CD4-positive, alpha-beta T cell treated with Interleukin-21 for 1 hour (primary cell): ENCODE results near the gene CLPX.
"Not testable (repeated sequence)": the region's sequence is repeated elsewhere in the genome, so short reads cannot be mapped to it uniquely, and the experiment has no call there.

Source experiments
- DNase-seq: peaks from one replicate; pipeline ENCODE4 v3.0.0-alpha.2; 2020

CLPX gene

GRCh38 chr15:65184868-65185717 is at the start of gene CLPX:
TSS of gene CLPX (minus strand) at chr15:65185342. CDS start at chr15:65185153, 189 bp downstream.
- DNase-seq, result peak; percentile 95

DNA sequence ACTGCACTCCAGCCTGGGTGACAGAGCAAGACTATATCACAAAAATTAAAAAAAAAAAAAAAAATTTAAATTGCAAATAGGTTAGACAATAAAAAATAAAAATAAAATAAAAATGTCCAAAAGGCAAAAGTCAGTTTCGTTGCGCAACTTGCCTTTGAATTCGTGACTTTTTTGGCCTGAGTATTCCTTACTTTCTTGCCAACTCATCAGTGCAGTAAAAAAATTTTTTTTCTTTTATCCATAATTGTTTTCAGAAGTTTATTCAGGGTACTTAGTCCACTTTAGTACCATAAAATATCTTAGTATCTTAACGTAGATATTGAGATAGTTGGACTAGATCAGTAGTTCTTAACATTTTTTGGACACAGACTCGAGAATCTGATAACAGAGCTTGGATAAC is 48.6 kb upstream of the CLPX start:
- DNase-seq, result no peak

DNA sequence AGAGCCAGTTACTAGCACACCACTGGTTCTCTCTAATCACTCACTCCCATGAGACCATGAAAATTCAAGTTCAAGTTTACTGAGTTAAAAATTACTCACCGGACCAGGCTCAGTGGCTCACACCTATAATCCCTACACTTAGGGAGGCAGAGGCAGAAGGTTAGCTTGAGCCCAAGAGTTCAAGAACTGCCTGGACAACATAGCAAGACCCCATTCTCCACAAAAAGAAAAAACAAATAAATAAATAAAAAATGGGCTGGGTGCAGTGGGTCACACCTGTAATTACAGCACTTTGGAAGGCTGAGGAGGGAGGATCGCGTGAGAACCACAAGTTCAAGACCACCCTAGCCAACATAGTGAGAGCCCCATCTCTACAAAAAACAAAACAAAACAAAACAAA is 47.4 kb upstream of the CLPX start:
- no peak for DNase-seq

DNA sequence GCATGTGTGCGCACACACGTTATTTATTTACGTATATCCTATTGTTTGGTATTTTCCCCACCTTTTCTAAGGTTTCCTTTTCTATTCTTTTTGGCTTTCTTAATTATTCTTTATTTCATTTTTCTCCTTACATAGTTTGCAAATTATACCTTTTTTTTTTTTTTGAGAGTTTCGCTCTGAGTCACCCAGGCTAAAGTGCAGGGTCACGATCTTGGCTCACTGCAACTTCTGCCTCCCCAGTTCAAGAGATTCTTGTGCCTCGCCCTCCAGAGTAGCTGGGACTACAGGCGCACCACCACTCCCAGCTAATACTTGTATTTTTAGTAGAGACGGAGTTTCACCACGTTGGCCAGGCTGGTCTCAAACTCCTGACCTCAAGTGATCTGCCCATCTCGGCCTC is 46.2 kb upstream of the CLPX start:
- no peak for DNase-seq

DNA sequence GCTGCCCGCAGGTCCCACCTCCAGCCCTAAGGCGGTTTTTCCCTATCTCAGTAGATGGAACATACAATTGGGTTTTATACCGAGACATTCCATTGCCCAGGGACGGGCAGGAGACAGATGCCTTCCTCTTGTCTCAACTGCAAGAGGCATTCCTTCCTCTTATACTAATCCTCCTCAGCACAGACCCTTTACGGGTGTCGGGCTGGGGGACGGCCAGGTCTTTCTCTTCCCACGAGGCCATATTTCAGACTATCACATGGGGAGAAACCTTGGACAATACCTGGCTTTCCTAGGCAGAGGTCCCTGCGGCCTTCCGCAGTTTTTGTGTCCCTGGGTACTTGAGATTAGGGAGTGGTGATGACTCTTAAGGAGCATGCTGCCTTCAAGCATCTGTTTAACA is 41.8 kb upstream of the CLPX start:
- DNase-seq, result not testable (repeated sequence)

DNA sequence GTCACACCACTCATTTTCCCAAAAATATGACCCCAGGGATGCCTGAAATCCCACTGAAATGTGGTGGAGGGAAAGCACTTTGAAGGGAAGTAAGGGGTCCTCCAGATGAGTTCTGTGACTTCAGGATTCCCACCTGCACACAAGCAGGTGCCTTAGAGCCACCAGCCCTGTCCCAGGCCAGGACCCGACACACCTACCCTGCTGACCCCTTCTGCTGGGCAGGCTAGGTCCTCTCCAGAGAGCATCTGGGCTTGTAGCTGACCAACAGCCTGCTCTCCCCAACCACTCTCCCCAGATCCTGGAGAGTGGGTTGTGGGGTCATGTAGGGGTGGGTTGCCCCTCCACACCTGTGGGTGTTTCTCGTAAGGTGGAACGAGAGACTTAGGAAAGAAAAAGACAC is 41.1 kb upstream of the CLPX start:
- no peak for DNase-seq

GRCh38 chr15:65223996-65224395 is 38.9 kb upstream of the CLPX start:
- no peak for DNase-seq

DNA sequence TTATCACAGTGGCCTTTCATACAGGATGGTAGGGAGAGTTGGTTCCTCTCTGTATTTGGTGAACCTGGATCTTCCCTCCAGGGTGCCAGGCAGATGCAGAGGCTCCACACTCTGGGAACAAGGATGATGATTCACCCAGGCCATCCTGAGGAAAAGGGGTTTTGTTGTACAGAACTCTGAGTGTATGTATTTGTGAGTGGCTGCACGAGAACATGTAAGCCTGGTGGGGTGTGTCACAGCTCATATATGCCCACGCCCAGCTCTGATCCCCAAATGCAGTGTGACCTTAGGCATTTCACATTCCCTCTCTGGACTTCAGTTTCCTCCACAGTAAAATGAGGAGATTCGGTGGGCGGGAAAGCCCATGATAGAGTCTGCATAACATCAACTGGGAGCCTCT is 37.7 kb upstream of the CLPX start:
- DNase-seq, result no peak

GRCh38 chr15:65221697-65222096 is 36.6 kb upstream of the CLPX start:
- no peak for DNase-seq

GRCh38 chr15:65219137-65219536 is 34.0 kb upstream of the CLPX start:
- no peak for DNase-seq

DNA sequence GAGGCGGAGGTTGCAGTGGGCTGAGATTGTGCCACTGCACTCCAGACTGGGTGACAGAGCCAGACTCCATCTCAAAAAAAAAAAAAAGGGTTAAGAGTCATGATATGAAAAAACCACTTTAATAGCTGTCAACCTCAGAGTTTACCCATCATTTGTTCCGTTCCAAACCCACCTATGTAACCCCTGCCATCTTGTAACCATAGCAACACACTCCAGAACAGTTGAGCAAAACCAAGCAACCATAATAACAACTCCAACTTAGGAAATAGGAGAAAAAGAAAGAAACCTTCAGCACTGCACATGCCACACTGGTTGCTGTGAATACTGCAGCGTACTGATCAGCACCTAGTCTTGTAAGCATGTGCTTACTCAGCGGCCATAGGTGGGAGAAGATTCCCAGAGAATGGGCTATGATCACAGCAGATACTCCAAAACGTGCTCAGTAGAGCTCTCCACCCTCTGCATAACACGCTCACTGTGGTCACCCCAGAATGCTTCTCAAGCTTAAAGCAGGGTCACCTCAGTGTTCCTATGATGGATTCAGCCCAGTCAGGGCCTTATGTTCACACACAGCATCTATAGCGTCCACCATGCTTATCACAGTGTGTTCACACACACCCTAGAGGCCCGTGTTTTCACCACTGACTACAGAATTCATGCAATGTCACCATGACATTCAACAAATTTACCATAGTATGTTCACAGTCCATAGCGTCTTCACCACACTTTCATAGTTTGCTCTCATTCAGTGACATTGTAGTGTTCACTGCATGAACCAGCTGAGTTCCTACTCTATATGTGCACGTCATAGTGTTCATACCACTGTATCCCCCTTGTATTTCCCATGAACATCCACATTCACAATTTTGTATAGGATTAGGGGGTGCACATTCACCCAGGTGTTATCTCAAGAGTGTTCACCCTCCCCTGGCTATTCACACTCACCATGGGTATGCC is 32.7 kb upstream of the CLPX start:
- DNase-seq, result no peak

DNA sequence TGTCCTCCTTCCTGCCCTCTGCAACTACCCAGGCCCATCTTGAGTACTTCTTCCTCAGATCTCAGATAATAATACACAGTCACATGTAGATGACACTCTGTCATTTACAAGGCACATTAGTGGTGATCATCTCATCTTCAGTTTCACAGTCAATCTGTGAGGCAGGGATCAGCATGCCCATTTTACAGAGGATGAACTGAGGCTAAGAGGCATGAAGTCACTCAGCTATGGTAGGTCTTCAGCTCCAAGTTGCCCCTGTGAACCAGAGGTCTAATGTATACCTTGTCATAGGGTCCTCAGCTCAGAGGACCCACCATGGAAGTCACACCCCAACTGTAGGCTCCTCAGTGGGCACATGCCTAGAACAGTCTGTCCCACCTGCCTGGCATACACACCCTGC is 30.4 kb upstream of the CLPX start:
- no peak for DNase-seq

- no peak for DNase-seq
These were observed 28.9 kb upstream of the CLPX start for GRCh38 chr15:65214010-65214409.

GRCh38 chr15:65213241-65213640 is 28.1 kb upstream of the CLPX start:
- no peak for DNase-seq

GRCh38 chr15:65212097-65212496 is 27.0 kb upstream of the CLPX start:
- peak; percentile 40 for DNase-seq

DNA sequence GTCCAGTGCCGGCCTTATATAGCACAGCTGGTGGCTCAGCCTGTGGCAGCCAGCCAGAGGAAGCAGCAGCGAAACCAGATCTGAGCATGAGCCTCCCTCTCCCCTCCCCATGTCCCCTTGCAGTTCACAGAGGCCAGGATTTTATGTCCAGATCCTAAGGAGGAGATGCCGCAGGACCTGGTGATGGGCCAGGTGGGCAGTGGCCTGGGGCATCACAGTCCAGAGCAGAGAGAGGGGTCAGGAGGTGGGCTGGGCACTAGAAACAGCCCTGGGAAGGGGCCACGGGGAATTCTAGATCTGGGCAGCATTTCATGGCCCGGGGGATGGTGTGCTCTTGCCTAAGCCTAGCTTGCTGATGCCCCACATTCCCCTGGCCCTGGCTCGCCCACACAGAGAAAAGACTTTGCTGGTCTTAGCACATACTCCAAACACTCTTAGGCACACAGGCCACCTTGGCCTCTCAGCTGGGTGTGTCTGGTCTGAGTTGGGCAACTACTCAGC is 26.4 kb upstream of the CLPX start:
- DNase-seq, result no peak

DNA sequence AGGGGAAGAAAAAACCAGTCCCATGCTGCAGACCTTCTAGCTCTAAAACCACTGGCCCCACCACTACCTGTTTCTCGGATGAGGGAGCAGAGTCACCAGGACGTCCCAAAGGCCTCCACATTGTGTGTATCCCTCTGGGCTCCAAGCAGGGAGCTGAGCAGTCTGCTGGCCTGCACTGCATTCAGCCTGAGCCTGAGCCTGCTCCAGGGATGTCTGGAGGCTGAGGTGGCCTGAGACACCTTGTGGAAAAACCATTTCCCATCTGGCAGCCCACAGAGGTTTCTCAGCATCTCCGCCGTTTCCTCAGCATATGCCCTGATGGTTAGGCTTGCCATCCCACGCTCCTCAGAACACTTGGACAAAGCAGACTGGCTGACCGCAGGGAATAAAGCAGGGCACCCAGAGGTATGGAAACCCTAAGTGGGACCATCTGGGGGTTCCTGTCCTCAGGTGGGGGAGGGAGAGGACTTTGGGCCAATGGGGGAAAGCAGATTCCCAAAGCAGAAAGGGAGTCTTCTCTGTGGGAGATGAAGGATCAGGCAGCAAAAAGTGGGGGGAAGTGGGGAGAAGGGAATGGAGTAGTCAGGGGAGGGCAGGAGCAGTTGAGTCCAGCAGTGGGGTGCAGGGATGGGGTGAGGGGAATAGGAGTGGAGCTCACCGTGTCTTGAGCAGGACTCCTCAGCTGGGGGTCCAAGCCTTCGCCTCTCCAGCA is 25.8 kb upstream of the CLPX start, which contains the start of gene CILP:
TSS of gene CILP (minus strand) at position 704 of the 712 bp plus-strand sequence. CDS start 1,718 bp downstream, outside the sequence.
- no peak for DNase-seq

- DNase-seq, result no peak
These were observed 24.8 kb upstream of the CLPX start for GRCh38 chr15:65209701-65210643.

DNA sequence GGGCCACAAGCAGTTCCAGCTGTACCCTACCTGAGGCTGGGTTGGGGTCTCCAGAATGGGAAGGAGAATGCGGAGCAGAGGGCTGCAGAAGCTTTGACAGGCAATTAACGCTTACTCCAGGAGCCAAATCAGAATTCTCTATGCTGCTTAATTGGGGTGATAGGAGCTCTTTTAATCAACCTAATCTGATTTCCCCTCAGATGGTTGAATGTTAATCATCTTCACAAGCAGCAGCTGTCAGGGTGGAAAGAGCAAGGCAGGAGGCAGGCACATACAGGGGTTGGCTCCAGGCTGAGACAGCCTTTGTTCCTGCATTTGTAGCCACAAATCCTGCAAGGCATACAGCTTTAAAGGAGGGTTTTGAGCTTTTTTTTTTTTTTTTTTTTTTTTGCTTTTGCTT is 23.5 kb upstream of the CLPX start:
- DNase-seq, result no peak

DNA sequence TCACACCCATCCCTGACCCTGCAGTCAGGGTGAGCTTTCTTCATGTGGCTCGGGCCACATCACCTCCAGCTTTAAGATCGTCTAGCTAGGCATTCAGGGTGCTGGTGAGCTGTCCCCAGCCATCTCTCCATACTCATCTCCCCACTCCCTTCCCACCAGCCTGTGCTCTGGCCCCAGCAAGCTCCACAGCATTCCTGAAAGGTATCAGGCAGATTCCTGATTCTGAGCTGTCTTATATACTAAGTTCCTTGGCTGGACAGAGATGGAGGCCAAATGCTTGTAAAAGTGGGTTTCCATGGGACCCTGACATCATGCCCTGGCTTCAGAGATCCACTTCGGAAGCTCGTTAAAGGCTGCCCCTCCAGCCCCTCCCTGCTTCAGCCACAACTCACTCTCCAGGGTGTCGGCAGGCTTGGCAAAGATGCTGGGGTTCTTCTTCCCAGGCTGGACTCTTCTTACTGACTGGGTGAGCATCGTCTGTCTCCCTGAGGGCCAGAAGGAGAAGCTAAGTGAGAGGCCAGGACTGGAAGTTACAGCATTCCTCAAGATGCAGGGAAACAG is 22.2 kb upstream of the CLPX start:
- DNase-seq, result no peak

DNA sequence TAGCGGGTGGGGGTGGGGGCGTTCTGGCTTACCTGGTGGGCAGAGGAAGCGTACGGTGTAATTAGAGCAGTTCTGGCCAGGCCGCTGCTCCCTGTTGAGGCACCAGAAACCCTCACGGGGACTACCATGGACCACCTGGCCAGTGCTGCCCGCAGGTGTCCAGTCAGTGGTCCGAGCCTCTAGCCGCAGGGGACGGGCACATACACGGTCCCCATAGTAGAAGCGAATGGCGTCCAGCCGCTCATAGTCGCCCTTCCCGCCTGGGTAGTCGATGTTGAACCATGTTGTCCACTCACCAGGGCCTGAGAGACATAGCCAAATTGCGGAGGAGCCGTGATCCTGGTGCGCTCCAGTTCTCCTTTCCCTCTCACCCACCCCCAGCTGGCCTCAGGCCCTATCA is 21.6 kb upstream of the CLPX start:
- DNase-seq, result no peak
